GM10266 (cell line): ENCODE results near the gene REPS2.

Experiments used
- DNase-seq: peaks from one replicate; pipeline ENCODE4 v3.0.0; 2012; ENCODE audit errors: extremely low spot score
- TF ChIP-seq, protein P1 (sequence below): IDR thresholded peaks from 2 replicates; pipeline ENCODE4 v1.5.1; 2012; ENCODE audit warnings: mild to moderate bottlenecking, low read depth; ENCODE audit not compliant: control insufficient read depth, insufficient read depth; ENCODE audit errors: missing control alignments

The REPS2 gene

DNA sequence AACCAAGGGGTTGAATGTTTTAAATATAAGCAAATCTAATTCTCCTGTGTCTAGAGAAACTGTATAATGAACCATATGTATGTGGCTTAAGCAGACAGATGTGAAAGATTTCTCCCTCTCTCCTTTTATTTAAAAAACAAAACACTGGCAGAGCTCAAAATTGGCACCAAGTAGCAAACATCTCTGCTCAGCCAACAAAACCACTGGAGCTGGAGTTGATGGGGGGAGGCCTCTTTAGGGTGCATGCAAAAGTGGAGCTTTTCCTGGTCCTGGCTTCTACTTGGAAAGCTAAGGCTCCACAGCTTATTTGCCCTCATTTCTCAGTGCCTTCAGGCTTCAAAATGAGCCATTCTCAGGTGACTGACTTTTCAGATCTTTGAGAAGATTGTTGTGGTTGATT is 95.6 kb downstream of the REPS2 start:
- TF ChIP-seq, protein P1, sequence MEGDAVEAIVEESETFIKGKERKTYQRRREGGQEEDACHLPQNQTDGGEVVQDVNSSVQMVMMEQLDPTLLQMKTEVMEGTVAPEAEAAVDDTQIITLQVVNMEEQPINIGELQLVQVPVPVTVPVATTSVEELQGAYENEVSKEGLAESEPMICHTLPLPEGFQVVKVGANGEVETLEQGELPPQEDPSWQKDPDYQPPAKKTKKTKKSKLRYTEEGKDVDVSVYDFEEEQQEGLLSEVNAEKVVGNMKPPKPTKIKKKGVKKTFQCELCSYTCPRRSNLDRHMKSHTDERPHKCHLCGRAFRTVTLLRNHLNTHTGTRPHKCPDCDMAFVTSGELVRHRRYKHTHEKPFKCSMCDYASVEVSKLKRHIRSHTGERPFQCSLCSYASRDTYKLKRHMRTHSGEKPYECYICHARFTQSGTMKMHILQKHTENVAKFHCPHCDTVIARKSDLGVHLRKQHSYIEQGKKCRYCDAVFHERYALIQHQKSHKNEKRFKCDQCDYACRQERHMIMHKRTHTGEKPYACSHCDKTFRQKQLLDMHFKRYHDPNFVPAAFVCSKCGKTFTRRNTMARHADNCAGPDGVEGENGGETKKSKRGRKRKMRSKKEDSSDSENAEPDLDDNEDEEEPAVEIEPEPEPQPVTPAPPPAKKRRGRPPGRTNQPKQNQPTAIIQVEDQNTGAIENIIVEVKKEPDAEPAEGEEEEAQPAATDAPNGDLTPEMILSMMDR = no peak
- no peak for DNase-seq

DNA sequence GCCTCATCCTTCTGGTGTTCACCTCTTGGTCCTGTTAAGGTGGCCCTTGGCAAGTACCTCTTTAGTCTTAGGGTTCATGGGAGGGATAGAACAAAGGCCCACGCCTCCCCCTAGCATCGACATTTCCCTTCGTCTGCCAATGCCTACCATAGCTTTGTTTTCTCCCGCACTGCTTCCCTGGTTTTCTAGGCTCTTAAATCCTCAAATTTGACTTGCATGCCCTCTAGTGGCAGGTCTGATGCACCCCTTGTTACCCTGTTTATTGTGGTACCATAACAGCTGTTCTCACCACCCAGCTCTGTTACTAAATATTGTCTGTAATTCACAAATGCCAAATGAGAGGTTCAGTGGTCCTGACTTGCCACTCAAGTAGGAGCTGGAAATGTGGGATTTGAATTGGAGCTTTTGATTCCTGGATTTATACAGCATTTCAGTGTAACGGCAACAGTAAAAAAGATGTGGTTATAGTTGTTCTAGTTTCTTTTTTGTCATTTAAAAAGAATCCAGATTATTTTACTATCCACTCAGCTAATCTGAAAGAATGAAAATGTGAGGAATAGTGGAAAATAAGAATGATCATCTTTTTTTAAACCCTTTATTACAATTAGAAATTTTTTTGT is 100.1 kb downstream of the REPS2 start:
- peak; percentile 12 for DNase-seq
- TF ChIP-seq, protein P1 = peak; percentile 69

DNA sequence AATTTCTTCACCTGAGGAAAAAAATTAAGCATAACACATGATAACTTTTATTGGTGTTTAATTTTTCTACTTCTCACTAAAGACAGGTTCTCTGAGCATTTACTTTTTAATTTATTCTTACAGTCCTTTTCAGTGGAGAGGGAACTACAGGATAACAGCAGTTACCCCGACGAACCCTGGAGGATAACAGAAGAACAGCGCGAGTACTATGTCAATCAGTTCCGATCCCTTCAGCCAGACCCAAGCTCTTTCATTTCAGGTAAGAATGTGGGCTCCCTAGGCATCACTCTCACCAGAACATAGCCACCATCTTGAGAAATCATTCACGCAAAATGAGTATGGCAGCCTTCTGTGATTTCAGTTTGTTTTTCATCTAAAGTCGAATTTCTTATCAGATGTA is 100.8 kb downstream of the REPS2 start:
- DNase-seq = no peak
- TF ChIP-seq, protein P1 = no peak

DNA sequence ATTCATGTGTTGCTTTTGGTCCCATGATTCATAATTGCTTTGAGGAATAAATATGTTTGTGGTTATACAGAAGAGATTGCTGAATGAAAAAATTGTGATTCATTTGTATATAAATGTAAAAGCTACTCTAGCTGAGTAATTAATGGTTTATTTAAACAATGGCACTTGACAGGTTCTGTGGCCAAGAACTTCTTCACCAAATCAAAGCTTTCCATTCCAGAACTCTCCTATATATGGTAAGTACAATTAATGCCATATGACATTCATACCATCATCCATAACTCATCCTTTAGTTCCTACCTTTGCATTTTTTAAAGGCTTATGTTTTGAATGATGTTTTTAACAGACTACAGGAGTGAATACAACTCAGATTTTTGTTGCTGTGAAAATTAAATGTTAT is 105.8 kb downstream of the REPS2 start:
- TF ChIP-seq, protein P1 = no peak
- no peak for DNase-seq

DNA sequence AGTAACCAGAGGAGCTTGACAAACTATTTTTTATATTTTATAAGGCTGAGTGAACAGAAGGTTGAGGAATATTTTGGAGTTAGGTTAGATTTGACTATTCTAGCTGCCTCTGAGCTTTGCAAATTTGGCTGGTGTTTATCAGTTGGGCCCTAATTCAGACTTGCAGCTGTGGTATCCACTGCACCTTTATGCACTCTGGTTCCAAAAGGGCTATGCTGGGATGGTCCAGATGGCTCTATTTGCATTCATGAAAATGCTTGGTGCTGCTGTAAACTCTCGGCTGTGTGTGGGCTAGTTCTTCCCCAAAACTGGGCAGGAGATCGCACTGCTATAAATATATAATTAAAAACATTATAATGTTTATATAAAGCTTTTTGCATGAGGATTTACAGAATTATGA is 106.3 kb downstream of the REPS2 start:
- no peak for DNase-seq
- TF ChIP-seq, protein P1 = no peak

DNA sequence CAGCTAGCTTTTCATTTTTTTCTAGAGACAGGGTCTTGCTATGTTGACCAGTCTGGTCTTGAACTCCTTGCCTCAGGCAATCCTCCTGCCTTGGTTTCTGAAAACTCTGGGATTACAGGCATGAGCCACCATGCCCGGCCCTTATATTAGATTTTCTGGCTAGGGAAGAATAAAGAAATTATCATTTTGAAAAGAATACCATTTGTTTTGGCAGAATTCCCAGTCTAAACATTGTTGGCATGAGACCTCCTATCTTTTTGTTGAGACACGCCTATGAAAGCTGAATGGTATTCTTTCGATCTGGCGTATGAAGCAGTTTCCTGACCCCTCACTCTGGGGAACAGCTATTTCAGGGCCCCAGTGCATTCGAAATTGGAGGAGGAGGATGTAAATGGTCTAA is 107.0 kb downstream of the REPS2 start:
- TF ChIP-seq, protein P1 = no peak
- DNase-seq = no peak

DNA sequence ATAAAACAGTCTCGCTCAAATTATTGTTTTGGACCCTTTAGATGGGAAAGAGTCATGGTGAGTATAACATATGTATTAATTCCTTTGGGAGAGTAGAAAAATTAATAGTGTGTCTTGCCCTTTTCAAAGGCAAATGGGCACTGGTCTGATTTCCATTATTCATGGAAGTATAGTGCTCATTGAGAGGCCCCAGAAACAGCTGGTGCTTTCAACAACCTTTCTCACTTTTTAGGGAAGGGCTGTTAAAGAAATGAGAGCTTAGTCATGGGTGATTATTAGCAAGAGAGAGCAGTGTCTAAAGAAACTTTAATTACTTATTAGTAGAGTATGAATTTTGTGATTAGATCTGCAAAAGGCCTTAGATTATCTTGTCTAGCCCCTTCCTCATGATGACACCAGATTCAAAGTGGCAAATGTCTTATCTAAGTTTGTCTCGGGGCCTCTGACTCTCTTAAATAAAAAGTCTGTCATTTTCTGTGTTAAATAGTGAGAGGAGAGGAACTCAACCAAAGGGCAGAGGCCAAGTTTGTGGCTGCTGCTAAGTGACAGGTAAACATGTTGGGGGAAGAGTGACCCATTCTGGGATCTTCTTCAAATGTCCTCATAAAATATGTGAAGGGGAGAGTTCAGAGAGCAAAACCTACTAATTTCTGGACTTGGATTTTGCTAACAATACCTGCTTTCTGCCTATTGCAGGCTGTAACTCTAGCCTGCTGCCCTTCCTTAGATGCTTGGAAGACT is 110.6 kb downstream of the REPS2 start:
- no peak for DNase-seq
- TF ChIP-seq, protein P1 = no peak
